BLaER1 treated with 17β-estradiol and CSF1 and Interleukin-3, amounts not matched to agents 10 nM and 100 nM (cell line): ENCODE data around the gene CARD10.

Source experiments
- H3K27ac ChIP-seq, 11 experiments: shearing (Covaris generic); formaldehyde crosslinking; 2 replicates each; pipeline ENCODE4 v1.8.1; 2022
- H3K27me3 ChIP-seq, 11 experiments: shearing (Covaris generic); formaldehyde crosslinking; 2 replicates each; pipeline ENCODE4 v1.8.1; 2022
- H3K36me3 ChIP-seq, 11 experiments: shearing (Covaris generic); formaldehyde crosslinking; 2 replicates each; pipeline ENCODE4 v1.8.1; 2022
- H3K4me1 ChIP-seq, 10 experiments: shearing (Covaris generic); formaldehyde crosslinking; 2 replicates each; pipeline ENCODE4 v1.8.1; 2022
- H3K4me2 ChIP-seq, 11 experiments: shearing (Covaris generic); formaldehyde crosslinking; 2 replicates each; pipeline ENCODE4 v1.8.1; 2022
- H3K4me3 ChIP-seq, 10 experiments: shearing (Covaris generic); formaldehyde crosslinking; 2 replicates each; pipeline ENCODE4 v1.8.1; 2022
- H3K9ac ChIP-seq, 11 experiments: shearing (Covaris generic); formaldehyde crosslinking; 2 replicates each; pipeline ENCODE4 v1.8.1; 2022
- H3K9me3 ChIP-seq, 11 experiments: shearing (Covaris generic); formaldehyde crosslinking; replicated peaks in 1 of 11; 2 replicates each; pipeline ENCODE4 v1.8.1; 2022
- H4K20me1 ChIP-seq, 11 experiments: shearing (Covaris generic); formaldehyde crosslinking; 2 replicates each; pipeline ENCODE4 v1.8.1; 2022
- Cebpa-rat ChIP-seq, 11 experiments: shearing (Covaris generic); IDR thresholded peaks; 2 replicates each; pipeline ENCODE4 v1.8.1; 2022

Gene CARD10

DNA sequence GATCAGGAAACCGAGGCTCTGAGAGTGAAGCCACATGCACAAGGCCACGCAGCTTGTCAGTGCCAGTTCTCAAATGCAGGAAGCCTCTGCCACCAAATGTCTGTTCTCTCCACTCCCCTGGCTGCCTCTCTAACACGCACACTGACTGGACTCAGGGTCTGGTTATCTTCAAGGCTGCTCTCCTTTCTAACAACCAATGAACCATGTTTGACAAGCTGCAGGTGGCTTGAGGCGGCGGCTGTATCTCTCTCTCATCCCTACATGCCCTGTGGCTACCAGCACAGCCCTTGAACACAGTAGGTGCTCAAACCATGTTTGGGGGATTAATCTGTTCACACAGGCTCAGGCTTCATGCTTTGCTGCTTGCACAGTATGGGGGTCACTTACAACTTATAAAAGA is 56.8 kb downstream of the CARD10 start:
- Histone ChIP-seq H3K36me3 (peaks cover 12 to 29% (median 22%) of the 10 kb centered on the region in 11 experiments; a peak in 19 of 22 replicates), H3K27me3 (no peaks in the 10 kb centered on the region), H3K4me1 (peaks cover 17 to 37% (median 26%) of the 10 kb centered on the region in 10 experiments), H3K27ac (no peak overlapping the region), H4K20me1 (peaks cover 0 to 58% (median 44%) of the 10 kb centered on the region in 11 experiments; a peak in 21 of 22 replicates), H3K9ac (no peak overlapping the region), H3K4me2 (peak overlapping the region in 3 of 11 experiments; percentile 2 to 12 (median 3); a peak in 1 of 22 replicates), H3K4me3 (no peak overlapping the region), H3K9me3 (no peaks in the 10 kb centered on the region)
- no peak for TF ChIP-seq Cebpa-rat (IDR thresholded peaks at IDR 0.05)

DNA sequence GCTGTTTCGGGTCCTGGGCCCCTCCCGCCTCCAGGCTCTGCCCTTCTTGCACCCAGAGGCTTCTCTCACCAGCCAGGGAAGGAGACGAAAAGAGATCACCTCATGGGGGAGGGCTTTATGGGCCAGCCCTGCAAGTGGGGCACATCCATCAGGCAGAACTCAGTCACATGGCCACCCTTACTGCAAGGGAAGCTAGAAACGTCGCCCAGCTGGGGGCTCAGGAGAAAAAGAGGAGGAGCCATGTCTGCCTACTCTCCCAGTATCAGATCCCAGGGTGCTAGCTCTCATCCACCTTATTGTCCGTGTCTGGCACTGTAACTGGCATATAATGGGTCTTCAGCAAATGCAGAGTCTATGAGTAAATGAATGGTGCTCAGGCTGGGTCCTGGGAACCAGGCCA is 57.3 kb downstream of the CARD10 start:
- Histone ChIP-seq H3K9me3 (no peaks in the 10 kb centered on the region), H3K9ac (no peak overlapping the region), H3K36me3 (peaks cover 12 to 24% (median 17%) of the 10 kb centered on the region in 11 experiments; a peak in 19 of 22 replicates), H3K27me3 (no peaks in the 10 kb centered on the region), H3K27ac (no peak overlapping the region), H4K20me1 (peaks cover 0 to 58% (median 39%) of the 10 kb centered on the region in 11 experiments; a peak in 20 of 22 replicates), H3K4me1 (peaks cover 17 to 37% (median 26%) of the 10 kb centered on the region in 10 experiments), H3K4me3 (no peak overlapping the region), H3K4me2 (peak overlapping the region in 2 of 11 experiments; percentile 3 to 12; a peak in 1 of 22 replicates)
- TF ChIP-seq Cebpa-rat (IDR thresholded peaks at IDR 0.05): no peak

- Histone ChIP-seq H3K36me3 (peaks cover under 1 to 11% (median 5%) of the 10 kb centered on the region in 11 experiments; a peak in 14 of 22 replicates), H3K9ac (no peak overlapping the region), H3K27ac (no peak overlapping the region), H3K27me3 (no peaks in the 10 kb centered on the region), H3K4me3 (no peak overlapping the region), H3K4me1 (peaks cover 20 to 43% (median 25%) of the 10 kb centered on the region in 10 experiments), H3K4me2 (no peak overlapping the region), H3K9me3 (no peaks in the 10 kb centered on the region), H4K20me1 (peaks cover 0 to 50% (median 31%) of the 10 kb centered on the region in 11 experiments; a peak in 19 of 22 replicates)
- TF ChIP-seq Cebpa-rat (IDR thresholded peaks at IDR 0.05): no peak
These were observed 58.5 kb downstream of the CARD10 start for GRCh38 chr22:37460684-37461083.

DNA sequence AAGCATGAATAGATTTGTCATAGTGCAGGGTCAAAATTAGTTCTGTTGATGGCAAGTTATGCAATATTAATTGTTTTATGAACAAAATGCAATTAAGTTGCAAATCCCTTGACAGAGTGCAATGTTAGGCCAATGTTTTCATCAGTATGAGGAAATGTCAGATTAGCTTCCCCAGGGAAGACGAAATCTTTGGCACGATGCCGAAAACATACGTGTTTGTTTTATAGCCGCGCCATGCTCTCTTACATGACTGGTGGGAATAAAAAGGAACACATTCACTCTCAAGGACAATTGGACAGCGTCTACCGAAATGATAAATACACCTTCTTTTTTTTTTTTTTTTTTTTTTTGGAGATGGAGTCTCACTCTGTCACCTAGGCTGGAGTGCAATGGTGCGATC is 60.0 kb downstream of the CARD10 start:
- Histone ChIP-seq H4K20me1 (peaks cover 0 to 38% (median 18%) of the 10 kb centered on the region in 11 experiments; a peak in 16 of 22 replicates), H3K9ac (no peak overlapping the region), H3K36me3 (peaks cover 0 to 6% (median 0%) of the 10 kb centered on the region in 11 experiments; a peak in 2 of 22 replicates), H3K4me1 (peaks cover 5 to 29% (median 12%) of the 10 kb centered on the region in 10 experiments), H3K27me3 (no peaks in the 10 kb centered on the region), H3K27ac (no peak overlapping the region), H3K4me3 (no peak overlapping the region), H3K4me2 (no peak overlapping the region), H3K9me3 (no peaks in the 10 kb centered on the region)
- no peak for TF ChIP-seq Cebpa-rat (IDR thresholded peaks at IDR 0.05)

- no peak for TF ChIP-seq Cebpa-rat (IDR thresholded peaks at IDR 0.05)
- no peak overlapping the region for H3K4me2 ChIP-seq
- peaks cover 0 to 23% (median 1%) of the 10 kb centered on the region in 11 experiments; a peak in 4 of 22 replicates for H4K20me1 ChIP-seq
- peaks cover 0 to 17% (median 6%) of the 10 kb centered on the region in 10 experiments; a peak in 10 of 20 replicates for H3K4me1 ChIP-seq
- no peak overlapping the region for H3K27ac ChIP-seq
- peaks cover 0 to 6% (median 0%) of the 10 kb centered on the region in 11 experiments; a peak in 2 of 22 replicates for H3K36me3 ChIP-seq
- no peak overlapping the region for H3K4me3 ChIP-seq
- no peak overlapping the region for H3K9ac ChIP-seq
- H3K9me3 ChIP-seq: no peaks in the 10 kb centered on the region
- no peaks in the 10 kb centered on the region for H3K27me3 ChIP-seq
These were observed 61.9 kb downstream of the CARD10 start for GRCh38 chr22:37457093-37457893.

DNA sequence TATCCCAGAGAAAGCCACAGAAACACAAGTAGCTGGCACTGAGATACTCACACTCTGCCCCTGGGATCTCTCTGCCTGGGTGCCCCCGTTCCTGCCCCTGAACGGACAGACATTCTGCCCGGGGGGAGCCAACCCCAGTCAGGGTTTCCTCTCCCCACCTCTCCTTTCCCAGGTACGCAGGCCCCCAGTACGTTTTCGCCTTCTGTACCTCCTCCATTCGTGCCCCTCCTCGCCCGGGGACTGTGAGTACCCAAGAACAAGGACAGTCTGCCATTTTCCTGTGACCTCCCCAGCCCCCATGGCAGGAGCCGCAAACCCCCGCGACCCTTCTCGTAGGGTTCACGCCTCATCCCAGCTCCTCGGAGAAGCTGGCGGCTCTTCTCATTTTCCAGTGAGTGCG is 62.9 kb downstream of the CARD10 start:
- peak overlapping the region in 2 of 11 experiments; percentile 8 to 17; a peak in 3 of 22 replicates for H3K4me2 ChIP-seq

DNA sequence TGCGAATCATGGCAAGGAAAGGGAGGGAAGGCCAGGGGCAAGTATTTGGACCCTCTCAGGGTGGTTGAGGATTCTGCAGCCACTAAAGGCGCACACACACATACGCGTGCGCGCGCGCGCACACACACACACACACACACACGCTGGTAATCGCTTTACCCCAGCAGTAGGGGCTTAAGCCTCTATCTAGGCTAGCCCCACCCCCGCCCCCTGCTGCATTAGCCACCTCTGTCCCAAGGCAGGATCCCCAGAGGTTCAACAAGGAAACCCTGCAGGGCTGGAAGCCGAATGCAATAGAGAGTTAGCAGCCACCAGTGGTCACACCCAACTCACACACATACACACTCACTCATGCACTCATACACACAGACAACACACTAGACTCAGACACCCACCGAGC is 63.3 kb downstream of the CARD10 start:
- TF ChIP-seq Cebpa-rat (IDR thresholded peaks at IDR 0.05): no peak
- H4K20me1 ChIP-seq: peaks cover 0 to 15% (median 0%) of the 10 kb centered on the region in 11 experiments; a peak in 3 of 22 replicates
- H3K4me2 ChIP-seq: peak overlapping the region in 3 of 11 experiments; percentile 8 to 17 (median 15); a peak in 3 of 22 replicates
- H3K4me3 ChIP-seq: no peak overlapping the region
- H3K27ac ChIP-seq: no peak overlapping the region
- H3K9me3 ChIP-seq: no peaks in the 10 kb centered on the region
- H3K9ac ChIP-seq: peak overlapping the region in 1 of 11 experiments; percentile 35; a peak in 1 of 22 replicates
- peaks cover 0 to 6% (median 0%) of the 10 kb centered on the region in 11 experiments; a peak in 2 of 22 replicates for H3K36me3 ChIP-seq
- peaks cover 0 to 13% (median 6%) of the 10 kb centered on the region in 10 experiments; a peak in 9 of 20 replicates for H3K4me1 ChIP-seq
- no peaks in the 10 kb centered on the region; a peak in 1 of 22 replicates for H3K27me3 ChIP-seq

More for the DNA sequence above, 62.9 kb downstream of the CARD10 start:
- no peaks in the 10 kb centered on the region for H3K9me3 ChIP-seq
- H4K20me1 ChIP-seq: peaks cover 0 to 15% (median 0%) of the 10 kb centered on the region in 11 experiments; a peak in 3 of 22 replicates
- no peak overlapping the region for H3K27ac ChIP-seq
- peaks cover 0 to 13% (median 6%) of the 10 kb centered on the region in 10 experiments; a peak in 9 of 20 replicates for H3K4me1 ChIP-seq
- peak overlapping the region in 1 of 11 experiments; percentile 35; a peak in 1 of 22 replicates for H3K9ac ChIP-seq
- H3K36me3 ChIP-seq: peaks cover 0 to 6% (median 0%) of the 10 kb centered on the region in 11 experiments; a peak in 2 of 22 replicates
- no peak for TF ChIP-seq Cebpa-rat (IDR thresholded peaks at IDR 0.05)
- no peaks in the 10 kb centered on the region for H3K27me3 ChIP-seq
- H3K4me3 ChIP-seq: no peak overlapping the region

DNA sequence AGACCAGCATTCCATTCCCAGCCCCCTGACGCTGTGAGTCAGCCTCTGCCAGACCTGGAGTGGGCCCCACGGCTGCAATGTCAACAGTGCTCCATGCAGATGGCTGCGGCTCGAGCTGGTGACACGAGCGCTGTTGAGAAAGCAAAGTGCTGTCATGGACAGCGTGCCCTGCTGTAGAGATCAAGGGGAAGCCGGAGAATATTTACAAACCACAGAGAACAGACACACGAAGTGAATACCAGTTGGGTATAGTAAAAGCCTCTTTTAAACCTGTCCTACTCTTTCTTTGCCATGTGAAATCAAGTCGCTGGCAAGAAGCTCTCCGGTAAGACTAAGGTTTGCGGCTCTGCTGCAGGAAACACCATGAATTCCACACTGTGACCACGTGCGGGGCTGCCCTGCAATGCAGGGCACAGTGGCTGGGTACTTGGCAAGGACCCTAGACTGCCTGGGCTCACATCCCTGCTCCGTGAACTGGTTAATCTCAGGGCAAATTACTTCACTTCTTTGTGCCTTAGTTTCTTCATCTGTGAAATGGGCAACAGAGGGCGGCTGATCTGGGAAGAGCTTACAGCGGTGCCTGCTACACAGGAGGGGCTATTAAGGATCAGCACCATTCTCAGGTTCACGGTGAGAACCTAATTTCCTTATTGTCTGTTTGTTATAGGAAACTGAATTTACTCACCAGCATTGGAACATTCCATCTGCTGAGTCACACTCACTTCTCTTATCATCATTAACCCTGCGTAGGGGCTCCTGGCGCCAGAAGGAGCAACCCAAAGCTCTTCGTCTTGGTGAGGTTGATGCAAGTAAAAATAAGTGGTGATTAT is 64.1 kb downstream of the CARD10 start:
- Histone ChIP-seq H3K4me3 (no peak overlapping the region), H3K27ac (no peak overlapping the region), H3K4me1 (peaks cover 0 to 13% (median 6%) of the 10 kb centered on the region in 10 experiments; a peak in 13 of 20 replicates), H3K27me3 (no peaks in the 10 kb centered on the region; a peak in 1 of 22 replicates), H3K36me3 (no peaks in the 10 kb centered on the region; a peak in 1 of 22 replicates), H3K4me2 (no peak overlapping the region), H3K9me3 (no peaks in the 10 kb centered on the region), H3K9ac (no peak overlapping the region), H4K20me1 (peaks cover 0 to 15% (median 0%) of the 10 kb centered on the region in 11 experiments; a peak in 3 of 22 replicates)
- TF ChIP-seq Cebpa-rat (IDR thresholded peaks at IDR 0.05): no peak
